ENCODE measurements around the gene HEG1. TPM values are rescaled to one million over a fixed set of nuclear protein-coding genes. Genes with fewer than 3 reads are reported as not detected.

The HEG1 gene
- total RNA-seq, 2 experiments from 2014 or later = 31.2 to 32.6 TPM

DNA sequence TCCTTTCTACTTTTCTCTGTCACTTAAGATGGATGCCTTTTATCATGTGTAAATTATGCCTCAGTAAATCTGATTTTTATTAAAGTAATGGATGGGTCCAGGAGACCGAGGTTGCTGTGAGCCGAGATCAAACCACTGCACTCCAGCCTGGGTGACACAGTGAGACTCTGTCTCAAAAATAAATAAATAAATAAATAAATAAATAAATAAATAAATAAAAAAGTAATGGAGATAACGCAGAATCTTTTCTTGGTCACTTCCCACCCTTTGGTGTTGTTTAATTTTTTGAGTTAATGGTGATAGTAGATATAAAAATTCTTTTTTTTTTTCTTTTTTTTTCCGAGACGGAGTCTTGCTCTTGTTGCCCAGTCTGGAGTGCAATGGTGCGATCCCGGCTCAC, 77.2 kb downstream of the HEG1 start:
- Mint-ChIP-seq H3K4me1 (ENCODE audit: low read depth) (no peaks in the 10 kb centered on the region), H3K27me3 (no peaks in the 10 kb centered on the region), H3K36me3 (ENCODE audit: low read depth) (peaks cover 72% of the 10 kb centered on the region), H3K9me3 (no peaks in the 10 kb centered on the region), H3K4me3 (no peak overlapping the region), H3K27ac (no peak overlapping the region)
- Histone ChIP-seq H3K9me3 (ENCODE audit: control insufficient read depth in 1 of 2, insufficient read depth in 1 of 2, low read length in 2 of 2) (no peaks in the 10 kb centered on the region), H3K27ac (ENCODE audit: low read depth in 1 of 2, low read length in 2 of 2) (no peak overlapping the region), H3K4me3 (ENCODE audit: low read length) (no peak overlapping the region), H3K36me3 (ENCODE audit: insufficient read depth, low read length) (peaks cover 25% of the 10 kb centered on the region), H3K4me1 (ENCODE audit: insufficient read depth, low read length) (peaks cover 4% of the 10 kb centered on the region), H3K27me3 (ENCODE audit: control insufficient read depth in 1 of 2, insufficient read depth in 2 of 2, low read length in 2 of 2) (no peaks in the 10 kb centered on the region)
- ATAC-seq (ENCODE audit: poor library complexity) (no peak), DNase-seq (no peak)
- intact Hi-C loops (cut with DNase I, micrococcal nuclease) = no loop called here
- POLR2A ChIA-PET = no interaction called here
- CTCF ChIA-PET = no interaction called here
- no peak for TF ChIP-seq CTCF (IDR thresholded peaks at IDR 0.05)

GRCh38 chr3:124976383-124976782, 79.4 kb downstream of the HEG1 start:
- Mint-ChIP-seq H3K36me3 (ENCODE audit: low read depth) (peaks cover 70% of the 10 kb centered on the region), H3K4me1 (ENCODE audit: low read depth) (no peaks in the 10 kb centered on the region), H3K27ac (no peak overlapping the region), H3K27me3 (no peaks in the 10 kb centered on the region), H3K9me3 (no peaks in the 10 kb centered on the region), H3K4me3 (no peak overlapping the region)
- intact Hi-C loops (cut with DNase I, micrococcal nuclease) = no loop called here
- Histone ChIP-seq H3K36me3 (ENCODE audit: insufficient read depth, low read length) (peaks cover 30% of the 10 kb centered on the region), H3K4me1 (ENCODE audit: insufficient read depth, low read length) (no peaks in the 10 kb centered on the region), H3K4me3 (ENCODE audit: low read length) (no peak overlapping the region), H3K9me3 (ENCODE audit: control insufficient read depth in 1 of 2, insufficient read depth in 1 of 2, low read length in 2 of 2) (no peaks in the 10 kb centered on the region), H3K27ac (ENCODE audit: low read depth in 1 of 2, low read length in 2 of 2) (no peak overlapping the region), H3K27me3 (ENCODE audit: control insufficient read depth in 1 of 2, insufficient read depth in 2 of 2, low read length in 2 of 2) (no peaks in the 10 kb centered on the region)
- ATAC-seq (ENCODE audit: poor library complexity) (no peak), DNase-seq (no peak)
- ChIA-PET CTCF (no interaction called here), POLR2A (no interaction called here)
- TF ChIP-seq CTCF (IDR thresholded peaks at IDR 0.05) = no peak

GRCh38 chr3:124974691-124975090, 81.1 kb downstream of the HEG1 start:
- POLR2A ChIA-PET = no interaction called here
- Mint-ChIP-seq H3K27ac (no peak overlapping the region), H3K9me3 (no peaks in the 10 kb centered on the region), H3K36me3 (ENCODE audit: low read depth) (peaks cover 79% of the 10 kb centered on the region), H3K4me1 (ENCODE audit: low read depth) (no peaks in the 10 kb centered on the region), H3K27me3 (no peaks in the 10 kb centered on the region), H3K4me3 (no peak overlapping the region)
- CTCF ChIA-PET = no interaction called here
- Histone ChIP-seq H3K27me3 (ENCODE audit: control insufficient read depth in 1 of 2, insufficient read depth in 2 of 2, low read length in 2 of 2) (no peaks in the 10 kb centered on the region), H3K4me3 (ENCODE audit: low read length) (no peak overlapping the region), H3K4me1 (ENCODE audit: insufficient read depth, low read length) (no peaks in the 10 kb centered on the region), H3K27ac (ENCODE audit: low read depth in 1 of 2, low read length in 2 of 2) (no peak overlapping the region), H3K9me3 (ENCODE audit: control insufficient read depth in 1 of 2, insufficient read depth in 1 of 2, low read length in 2 of 2) (no peaks in the 10 kb centered on the region), H3K36me3 (ENCODE audit: insufficient read depth, low read length) (peaks cover 42% of the 10 kb centered on the region)
- ATAC-seq (ENCODE audit: poor library complexity) (no peak), DNase-seq (no peak)
- no peak for TF ChIP-seq CTCF (IDR thresholded peaks at IDR 0.05)
- intact Hi-C loops (cut with DNase I, micrococcal nuclease) = no loop called here

All from CD4-positive, alpha-beta T cell (primary cell).